ENCODE measurements around the gene CST3.

- TF ChIP-seq POLR2A (IDR thresholded peaks at IDR 0.05) (no peak), CTCF (IDR thresholded peaks at IDR 0.05) (no peak)
These were observed 18.6 kb upstream of the CST3 start for GRCh38 chr20:23656372-23656771.
